IPS DF 19.7 (cell line): ENCODE results near the gene TGM2.

Source experiments
- DNase-seq: peaks from one replicate; pipeline ENCODE4 v3.0.0-alpha.2; 2013; ENCODE audit warnings: low read depth, low spot score

TGM2 gene

DNA sequence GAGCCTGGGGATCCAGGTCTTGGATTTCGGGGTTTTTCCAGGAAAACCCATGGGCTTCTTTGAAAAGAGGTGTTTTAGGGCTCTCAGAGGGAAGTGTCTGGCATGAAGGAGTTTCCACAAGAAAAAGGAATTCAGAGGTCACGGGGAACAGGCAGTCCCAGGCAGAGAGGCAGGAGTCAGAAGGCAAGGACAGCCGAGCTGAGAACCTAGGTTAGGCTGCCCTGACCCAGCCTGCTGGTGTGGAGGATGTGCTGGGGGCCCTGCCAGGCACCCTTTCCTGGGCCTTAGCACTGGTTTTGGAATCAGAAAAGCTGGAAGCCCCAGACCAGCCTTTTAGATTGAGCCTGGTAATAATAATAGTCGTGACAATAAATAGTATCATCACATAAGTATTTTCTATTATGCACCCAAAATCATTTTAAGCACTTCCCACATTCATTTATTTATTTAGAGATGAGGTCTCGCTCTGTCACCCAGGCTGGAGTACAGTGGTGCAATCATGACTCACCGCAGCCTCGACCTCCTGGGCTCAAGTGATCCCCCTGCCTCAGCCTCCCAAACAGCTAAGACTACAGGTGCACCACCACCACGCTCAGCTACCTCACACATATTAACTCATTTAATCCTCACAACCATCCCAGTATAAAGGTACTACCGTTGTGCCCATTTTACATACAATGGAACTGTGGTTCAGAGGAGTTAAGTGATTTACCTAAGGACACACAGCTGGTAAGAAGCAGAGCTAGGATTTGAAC lies 19.9 kb downstream of the TGM2 start:
- DNase-seq = no peak

DNA sequence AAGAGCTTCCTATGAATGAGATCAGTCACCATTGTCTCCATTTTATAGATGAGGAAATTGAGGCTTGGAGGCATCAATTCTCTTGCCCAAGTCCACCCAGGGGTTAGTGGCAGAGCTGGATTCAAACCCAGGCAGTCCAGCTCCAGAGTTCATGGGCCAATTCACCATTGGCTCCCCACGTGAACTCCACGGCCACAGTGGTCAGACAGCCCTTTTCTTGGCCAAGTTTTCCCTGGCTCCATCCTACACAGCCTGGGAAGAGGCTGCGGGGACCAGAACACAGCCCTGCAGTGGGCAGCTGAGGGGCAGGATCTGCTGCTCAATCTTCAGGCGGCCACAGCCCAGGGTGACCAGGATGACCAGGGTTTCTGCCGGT lies 20.5 kb downstream of the TGM2 start:
- no peak for DNase-seq

DNA sequence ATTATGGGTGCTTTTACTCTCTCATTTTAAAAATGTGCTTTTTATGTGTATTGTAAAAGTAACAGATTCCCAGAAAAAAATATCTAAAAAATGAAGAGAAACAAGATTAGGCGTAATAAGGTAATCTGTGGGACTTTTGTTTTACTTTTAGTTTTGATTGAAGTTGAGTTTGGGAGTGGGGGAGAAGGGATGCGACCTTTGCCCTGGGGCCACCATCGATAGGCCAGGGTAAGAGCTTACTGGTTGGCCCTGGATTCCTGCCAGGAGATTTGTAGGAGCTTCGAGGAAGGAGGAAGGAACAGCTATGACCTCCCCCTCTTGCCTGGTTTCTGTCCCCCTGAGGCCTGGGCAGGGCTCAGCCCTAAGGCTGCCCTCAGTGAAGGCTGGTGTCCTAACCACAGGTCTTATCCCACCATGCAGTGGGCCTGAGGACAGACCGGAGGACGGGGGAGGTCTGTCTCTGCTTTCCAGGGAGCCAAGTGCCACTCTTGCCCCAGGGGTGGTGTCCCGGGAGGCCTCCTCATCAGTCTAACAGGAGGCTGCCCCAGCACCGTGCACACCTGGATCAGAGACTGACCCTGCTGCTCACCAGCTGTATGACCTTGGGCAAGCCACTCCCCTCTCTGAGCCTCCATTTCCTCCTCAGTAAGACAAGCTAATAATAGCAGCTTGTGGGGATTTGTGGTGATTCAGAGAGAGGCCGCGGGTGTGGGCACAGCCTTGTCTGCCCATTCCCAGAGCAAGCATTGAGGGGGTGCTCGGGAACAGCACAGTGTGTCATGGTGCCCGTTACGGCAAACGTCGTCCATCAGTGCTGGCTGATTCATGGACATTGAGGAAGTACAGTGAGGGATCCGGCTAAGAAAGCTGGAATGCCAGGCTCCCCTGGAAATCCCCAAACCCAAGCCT lies 21.2 kb downstream of the TGM2 start:
- DNase-seq = no peak

DNA sequence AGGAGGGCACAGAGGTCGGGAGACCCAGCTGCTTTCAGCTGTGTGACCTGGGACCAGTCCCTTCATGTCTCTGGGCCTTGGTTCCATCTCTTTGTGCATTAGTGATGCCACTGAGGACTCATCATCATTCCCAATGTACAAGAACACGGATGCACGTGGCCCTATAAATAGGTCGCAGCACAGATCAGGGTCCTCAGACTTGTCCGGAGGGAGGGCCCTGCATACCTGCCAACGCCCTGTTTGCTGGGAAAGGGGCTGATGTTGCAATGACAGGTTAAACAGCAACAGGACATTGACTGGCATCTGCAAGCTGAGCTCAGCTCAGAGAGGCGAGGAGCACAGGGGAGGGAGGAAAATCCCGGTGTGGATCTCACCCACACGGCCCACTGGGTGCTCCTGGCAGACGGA lies 21.8 kb downstream of the TGM2 start:
- DNase-seq = no peak

DNA sequence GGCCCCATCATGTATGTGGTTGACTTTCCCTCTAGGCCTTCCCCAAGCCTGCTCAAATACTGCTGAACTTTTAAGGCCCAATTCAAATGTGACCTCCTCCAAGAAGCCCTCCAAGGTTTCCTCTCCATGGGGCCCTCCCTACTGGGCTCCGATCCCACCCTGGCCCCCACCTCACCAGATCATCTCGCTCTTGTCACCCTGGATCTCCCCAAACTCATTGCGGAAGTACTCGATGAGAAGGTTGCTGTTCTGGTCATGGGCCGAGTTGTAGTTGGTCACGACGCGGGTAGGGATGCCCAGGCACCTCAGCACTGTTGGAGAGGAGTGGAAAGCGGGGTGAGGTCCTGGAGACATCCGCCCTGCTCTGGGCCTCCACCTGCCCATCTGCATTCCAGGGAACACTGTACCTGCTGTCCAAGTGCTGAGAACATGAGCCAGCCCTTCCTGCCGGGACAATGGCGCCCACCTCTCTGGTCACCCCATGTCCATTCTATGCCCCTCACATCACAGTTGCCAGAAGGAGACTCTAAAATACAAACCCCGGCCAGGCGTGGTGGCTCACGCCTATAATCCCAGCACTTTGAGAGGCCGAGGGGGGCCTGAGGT lies 23.1 kb downstream of the TGM2 start:
- no peak for DNase-seq

DNA sequence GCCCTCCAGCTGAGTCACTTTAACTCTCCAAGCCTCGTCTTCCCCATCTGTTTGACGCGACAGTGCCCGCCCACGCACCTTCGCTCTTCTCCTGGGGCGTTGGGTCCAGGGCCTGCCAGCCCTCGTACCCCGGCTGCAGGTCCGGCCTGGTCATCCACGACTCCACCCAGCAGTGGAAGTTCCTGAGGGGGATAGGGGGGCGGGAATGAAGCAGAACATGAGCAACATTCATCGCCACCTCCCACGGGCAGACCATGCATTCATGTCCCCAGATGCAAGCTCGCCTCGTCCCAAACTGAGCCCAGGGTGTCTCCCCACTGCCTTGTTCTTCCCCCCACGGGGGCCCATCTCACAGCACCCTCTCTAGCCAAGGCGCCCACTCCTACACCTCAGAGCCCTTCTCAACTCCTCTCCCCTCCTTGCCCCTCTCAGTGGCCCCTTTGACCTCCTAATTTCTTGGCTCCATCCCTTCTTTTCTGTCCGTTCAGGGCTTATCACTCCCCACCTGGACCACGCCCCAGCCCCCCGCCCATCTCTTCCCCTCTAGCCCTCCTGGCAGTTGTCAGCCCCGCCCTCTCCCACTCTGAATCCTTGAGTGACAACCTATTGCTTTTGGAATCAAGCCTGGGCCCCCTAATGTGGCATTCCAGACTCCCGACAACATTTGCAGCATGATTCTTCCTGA lies 23.7 kb downstream of the TGM2 start:
- DNase-seq = no peak

DNA sequence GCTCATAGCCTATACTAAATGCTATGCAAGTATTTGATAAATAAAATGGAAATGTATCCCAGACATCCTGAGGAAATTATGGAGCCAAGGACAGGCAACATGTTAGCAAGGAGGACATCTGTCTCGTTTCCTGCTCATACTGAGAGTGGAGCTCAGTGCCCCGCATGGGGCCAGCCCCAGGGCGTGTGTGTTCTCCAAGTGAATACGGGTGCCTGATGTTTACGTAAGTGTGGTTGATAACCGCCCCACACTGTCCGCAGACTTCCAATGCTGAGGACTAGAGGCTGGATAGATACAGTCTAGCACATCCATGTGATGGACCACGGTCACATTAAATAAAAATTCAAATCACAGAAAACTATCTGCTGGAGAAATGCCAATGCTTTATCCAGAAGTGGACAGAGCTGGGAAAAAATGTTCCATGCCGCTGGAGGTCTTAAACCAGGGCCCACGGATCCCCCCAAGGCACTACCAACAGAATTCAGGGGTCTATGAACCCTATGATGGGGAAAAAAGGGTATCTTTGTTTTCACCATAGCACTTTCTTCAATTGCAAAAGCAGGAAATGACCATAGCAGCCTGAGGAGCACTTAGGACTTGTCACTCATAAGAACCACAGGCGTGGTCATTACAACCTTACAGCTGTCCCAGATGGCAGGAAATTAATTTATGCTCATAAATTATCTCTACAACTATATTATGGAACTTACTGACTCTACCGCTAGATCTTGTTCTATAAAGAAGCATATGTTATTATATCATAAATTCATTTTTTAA lies 24.9 kb downstream of the TGM2 start:
- no peak for DNase-seq

DNA sequence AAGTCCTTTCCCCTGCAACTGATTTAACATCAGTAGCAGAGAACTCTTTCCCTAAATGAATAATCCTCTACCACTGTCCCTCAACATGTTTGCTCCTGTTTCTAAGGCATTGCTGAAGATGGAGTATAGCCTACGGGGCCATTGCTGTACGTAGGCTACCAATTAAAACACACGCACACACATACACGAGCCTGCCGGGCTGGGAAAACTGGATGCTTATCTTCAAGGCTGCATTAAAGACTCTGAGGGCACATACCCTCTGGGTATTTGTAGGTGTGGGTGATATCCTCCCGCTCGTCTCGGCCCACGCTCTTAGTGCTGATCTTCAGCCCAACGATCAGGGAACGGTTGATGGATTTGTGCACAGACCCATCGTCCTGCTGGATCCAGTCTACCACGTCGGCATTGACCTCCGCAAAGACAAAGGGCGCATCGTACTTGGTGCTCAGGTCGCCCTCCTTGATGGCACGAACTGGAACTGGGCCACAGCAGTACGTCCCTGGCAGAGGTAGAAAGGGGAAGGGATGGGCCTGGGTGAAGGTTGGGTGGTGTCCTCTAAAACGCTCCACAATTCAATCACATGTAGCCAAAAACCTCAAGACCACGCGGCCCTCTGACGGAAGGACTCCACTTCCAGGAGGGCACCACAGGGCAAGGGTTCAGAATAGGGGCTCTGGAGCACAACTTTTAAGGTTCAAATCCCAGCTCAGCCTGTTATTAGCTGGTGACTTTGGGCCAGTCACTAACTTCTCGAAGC lies 25.7 kb downstream of the TGM2 start:
- DNase-seq = no peak

DNA sequence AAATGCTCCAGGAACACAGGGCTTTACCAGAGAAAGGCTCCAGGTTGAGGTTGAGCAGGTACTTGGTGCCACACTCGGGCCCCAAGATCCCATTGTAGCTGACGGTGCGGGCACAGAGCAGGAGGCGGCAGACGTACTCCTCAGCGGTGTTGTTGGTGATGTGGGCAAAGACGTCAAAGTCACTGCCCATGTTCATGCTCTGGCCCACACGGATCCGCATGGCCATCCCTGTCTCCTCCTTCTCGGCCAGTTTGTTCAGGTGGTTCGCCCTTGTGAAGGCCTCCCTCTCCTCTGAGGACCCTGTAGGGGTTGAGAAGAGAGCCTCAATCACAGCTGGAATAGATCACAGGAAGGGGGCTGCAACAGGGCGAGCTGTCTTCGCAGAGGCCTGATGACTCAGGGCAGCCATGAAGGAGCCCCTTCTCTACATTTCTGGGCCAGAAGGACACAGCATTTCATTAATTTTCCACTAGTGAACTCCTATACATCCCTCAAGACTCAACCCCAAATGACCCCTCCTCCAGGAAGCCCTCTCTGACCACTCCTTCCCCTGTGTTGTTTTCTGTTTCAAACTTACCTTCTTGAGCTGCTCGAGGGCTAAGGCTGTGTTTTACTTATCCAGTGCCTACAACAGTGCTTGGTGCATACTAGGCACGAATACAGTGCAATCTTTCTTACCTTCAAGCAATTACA lies 26.8 kb downstream of the TGM2 start:
- DNase-seq = no peak

DNA sequence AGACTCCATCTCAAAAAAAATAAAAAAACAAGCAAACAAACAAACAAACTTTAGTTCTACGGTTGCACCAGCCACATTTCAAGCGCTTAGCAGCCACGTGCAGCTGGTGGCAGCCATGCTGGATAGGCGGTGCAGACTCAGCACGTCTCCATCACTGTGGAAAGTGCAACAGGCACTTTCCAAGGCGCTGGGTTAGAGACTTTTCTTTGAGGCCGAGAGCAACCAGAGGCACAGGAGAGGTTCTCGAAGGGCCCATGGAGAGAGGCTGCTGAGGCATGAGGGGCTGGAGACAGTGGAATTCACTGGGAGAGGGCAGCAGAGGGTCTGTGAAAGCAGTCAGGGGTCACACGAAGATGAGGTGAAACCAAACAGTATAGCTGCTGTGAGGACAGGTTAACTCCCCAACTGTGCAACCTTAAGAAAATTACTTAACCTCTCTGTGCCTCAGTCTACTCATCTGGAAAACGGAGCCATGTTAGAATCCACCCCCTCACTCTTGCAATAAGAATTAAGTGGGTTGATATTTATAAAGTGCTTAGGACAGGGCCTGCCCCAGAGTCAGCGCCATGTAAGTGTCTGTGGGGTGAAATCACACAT lies 27.5 kb downstream of the TGM2 start:
- DNase-seq = no peak

DNA sequence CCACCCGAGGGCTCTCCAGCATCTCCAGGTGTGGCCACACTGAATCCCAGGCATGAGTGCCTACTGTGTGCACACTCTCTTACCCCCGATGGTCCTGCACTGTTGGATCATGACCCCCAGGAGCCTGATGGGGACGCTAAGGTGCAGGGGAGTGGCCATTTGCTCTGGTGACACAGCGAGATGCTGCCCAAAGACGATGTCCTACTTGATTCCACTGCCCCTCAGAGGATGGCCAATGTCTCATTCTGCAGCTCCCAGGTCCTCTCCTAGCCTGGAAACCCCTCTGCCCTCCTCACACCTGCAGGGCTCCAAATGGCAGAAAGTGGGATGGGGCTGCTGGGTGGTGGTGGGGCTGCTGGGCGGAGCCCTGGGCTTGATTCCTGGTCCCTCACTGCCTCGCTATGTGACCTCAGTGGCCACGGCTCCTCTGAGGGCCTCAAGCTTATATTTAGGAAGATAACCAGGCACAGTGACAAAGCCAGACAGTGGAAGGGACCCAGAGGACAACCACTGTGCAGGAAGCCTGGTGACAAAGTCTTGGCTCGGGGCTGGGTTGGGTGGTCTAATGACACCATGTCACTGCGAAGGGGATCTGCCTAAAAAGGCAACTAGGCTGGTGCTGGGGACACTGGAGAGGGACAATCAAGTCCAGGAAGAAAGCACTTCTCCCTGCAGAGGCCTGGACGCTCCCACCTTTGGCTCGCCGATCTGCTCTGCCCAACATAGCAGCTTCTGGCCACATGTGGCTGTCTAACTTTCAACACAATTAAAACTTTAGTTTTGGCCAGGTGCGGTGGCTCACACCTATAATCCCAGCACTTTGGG lies 28.4 kb downstream of the TGM2 start:
- DNase-seq = no peak

DNA sequence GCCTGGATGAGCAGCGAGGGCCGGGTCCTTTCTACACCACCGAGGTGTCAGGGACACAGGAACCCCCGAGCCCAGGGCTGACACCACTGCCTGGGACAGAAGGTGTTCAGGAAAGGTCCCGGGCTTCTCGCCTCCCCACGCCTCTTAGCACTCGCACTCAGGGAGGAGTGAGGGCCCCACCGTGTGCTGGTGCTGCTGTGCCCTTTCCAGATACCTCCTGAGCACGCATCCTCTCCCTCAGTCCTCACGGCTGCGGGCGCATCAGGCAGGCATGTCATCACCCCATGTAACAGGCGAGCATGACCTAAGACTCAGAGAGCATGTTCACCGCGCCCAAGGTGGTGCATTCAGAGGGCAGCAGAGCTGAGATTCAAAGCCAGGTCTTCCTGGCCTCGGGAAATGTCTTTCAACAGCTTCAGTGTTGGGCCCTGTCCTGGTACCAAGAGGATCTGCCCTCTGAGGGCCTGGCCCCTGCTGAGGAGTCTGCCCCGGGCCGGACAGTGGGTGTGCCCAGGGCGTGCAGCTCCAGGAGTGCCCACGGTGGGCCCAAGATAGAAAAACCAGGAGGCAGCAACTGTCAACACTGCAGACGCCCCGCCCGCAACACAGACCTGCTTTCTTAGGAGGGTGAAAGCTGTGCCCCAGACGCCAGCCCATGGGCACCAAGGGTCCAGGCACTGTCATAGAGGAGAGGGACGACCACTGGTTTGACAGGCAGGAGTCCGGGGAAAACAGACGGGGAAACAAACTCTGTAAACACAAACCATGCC lies 29.2 kb downstream of the TGM2 start:
- no peak for DNase-seq

DNA sequence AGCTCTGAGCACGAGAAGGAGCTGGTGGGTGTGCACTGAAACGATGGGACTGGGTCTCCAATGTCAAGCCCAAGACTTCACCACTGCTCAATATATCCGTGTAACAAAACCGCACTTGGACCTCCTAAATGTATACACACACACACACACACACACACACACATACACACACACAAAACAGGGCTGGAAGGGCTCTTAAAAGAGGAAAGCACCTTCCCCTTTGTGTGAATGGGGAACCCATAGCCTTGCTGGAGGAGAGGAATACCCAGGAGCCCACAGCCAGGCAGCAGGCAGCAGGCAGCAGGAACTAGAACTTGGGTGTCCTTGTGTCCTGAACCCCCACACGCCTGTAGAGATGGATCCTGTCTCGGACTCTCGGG lies 29.8 kb downstream of the TGM2 start:
- DNase-seq = no peak

DNA sequence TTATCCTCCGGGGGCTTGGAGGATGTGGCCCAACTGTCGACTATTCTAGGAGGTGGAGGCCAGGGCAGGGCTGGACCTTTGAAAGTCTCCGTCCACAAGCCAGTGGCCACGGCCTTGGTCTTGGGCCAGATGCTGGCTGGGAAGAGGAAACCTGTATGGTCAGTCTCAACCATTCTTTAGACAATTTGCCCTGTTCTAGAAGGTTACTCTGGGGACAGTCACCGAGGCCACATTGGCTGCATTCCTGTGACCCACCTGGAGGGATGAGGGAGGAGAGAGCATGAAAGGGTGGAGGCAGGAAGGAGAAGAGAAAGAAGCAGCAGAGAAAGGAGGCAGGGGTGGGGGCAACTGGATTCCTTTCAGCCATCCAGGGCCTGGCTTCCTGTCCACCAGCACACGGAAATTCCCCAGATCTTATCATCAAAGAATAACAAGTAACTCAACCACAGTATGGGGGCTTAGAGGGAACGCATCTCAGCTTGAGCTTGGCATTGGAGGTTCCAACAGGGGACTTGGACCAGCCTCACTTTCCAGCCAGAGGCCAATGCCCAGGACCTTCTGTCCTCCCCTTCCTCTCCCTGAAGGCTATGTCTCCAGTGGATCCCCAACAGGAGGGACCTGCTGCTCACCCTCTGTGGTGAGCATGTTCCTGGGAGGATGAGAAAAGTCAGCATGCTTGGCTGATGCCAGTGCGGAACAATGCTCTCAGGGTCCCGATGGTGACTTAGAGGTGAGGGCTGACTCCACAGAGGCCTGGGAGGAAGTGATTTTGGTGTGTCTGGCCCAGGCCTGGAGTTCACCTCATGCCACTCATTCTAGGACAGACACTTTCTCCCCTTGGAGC lies 30.4 kb downstream of the TGM2 start:
- no peak for DNase-seq

DNA sequence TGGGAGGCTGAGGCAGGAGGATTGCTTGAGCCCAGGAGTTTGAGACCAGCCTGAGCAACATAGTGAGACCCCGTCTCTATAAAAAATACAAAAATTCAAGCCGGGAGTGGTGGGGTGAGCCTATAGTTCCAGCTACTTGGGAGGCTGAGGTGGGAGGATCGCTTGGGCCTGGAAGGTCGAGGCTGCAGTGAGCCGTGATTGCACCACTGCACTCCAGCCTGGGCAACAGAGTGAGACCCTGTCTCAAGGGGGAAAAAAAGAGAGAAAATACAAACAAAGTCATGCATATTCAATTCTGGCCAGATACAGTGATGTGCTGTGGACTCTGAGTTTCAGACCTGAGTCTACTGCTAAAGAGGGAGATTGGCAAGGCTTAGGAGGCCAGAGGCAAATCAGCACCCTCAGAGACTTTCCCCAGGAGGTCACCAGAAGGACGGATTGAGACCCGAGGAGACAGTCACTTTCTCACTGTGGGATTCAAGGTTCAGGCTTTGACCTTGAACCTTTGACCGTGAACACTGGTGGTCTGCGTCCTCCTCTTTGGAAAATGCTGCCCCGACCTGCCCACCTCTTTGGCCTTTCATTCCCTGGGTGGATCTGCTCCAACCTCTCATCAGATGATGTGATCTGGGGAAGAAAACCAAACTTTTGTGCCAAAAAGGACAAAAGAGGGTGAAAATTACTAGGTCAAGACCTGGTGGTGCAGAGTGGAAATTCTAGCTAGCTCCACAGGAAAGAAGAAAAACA lies 31.2 kb downstream of the TGM2 start:
- DNase-seq = no peak

DNA sequence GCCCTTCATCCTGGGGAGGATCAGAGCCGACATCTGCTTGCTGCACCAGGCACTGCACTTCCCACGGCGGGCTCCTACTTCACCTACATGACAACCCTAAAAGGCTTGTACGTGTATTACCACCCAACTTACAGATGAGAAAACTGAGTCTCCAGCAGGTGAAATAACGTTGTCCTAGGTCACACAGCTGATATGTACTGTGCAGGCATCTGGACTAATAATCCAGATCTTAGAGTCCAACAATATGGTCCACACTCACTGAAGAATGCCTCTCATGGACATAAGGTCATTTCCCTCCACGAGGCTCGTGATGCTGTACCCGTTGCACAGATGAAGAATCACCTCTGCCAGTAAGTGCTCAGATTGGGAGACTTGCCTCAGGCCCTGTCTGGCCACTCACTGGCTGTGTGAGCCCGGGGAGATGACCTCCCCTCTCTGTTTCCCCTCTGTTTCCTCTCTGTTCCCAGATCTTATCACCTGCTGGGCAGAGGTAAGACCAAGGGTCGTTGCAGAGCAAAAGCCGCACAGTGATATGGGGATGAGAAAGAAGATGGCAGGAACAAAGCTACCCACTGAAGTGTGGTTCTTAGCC lies 32.1 kb downstream of the TGM2 start:
- DNase-seq = no peak
